SU-DHL-6 (cell line): Measurements from ENCODE around the gene KLHDC9.

Experiments used
- H2AFZ ChIP-seq: fragments of 200-600 bp; sonication (generic); 2 replicates; pipeline ENCODE4 v1.6.1; 2014; ENCODE audit warnings: low read depth, mild to moderate bottlenecking, moderate library complexity, mixed read lengths, antibody characterized with exemption, low read length; ENCODE audit not compliant: severe bottlenecking
- H3F3A ChIP-seq: fragments of 200-600 bp; shearing (Covaris generic); 2 replicates; pipeline ENCODE4 v1.6.0; 2016; ENCODE audit warnings: antibody characterized with exemption, mild to moderate bottlenecking; ENCODE audit not compliant: insufficient read depth
- H3K27ac ChIP-seq: fragments of 200-600 bp; sonication (generic); 2 replicates; pipeline ENCODE4 v1.5.1; 2016; ENCODE audit warnings: low read depth, mild to moderate bottlenecking, low read length, moderate library complexity, mixed read lengths
- H3K27me3 ChIP-seq: fragments of 200-600 bp; sonication (generic), shearing (Covaris generic); 2 replicates; pipeline ENCODE4 v1.6.0; 2014; ENCODE audit warnings: mild to moderate bottlenecking, low read length
- H3K36me3 ChIP-seq: fragments of 200-600 bp; sonication (generic); 2 replicates; pipeline ENCODE4 v1.6.1; 2014; ENCODE audit warnings: mild to moderate bottlenecking, low read length, mixed read lengths
- H3K4me2 ChIP-seq: fragments of 300-600, 200-600 bp; shearing (Covaris generic), sonication (generic); 2 replicates; pipeline ENCODE4 v1.6.0; 2014; ENCODE audit warnings: low read length, low read depth, mild to moderate bottlenecking; ENCODE audit not compliant: poor library complexity, severe bottlenecking
- H3K4me3 ChIP-seq: fragments of 200-600 bp; sonication (generic); 2 replicates; pipeline ENCODE4 v1.5.1; 2014; ENCODE audit warnings: antibody characterized with exemption, low read length, mild to moderate bottlenecking, mixed read lengths; ENCODE audit not compliant: insufficient read depth, poor library complexity, severe bottlenecking
- H3K79me2 ChIP-seq: fragments of 200-600 bp; sonication (generic); 2 replicates; pipeline ENCODE4 v1.6.1; 2014; ENCODE audit warnings: mild to moderate bottlenecking, low read length, moderate library complexity; ENCODE audit not compliant: insufficient read depth
- H3K9ac ChIP-seq: fragments of 200-600 bp; sonication (generic); 2 replicates; pipeline ENCODE4 v1.7.0; 2014; ENCODE audit warnings: mild to moderate bottlenecking, low read length
- H3K9me2 ChIP-seq: fragments of 200-600 bp; sonication (generic); replicated peaks from 2 replicates; pipeline ENCODE4 v1.6.1; 2014; ENCODE audit warnings: low read length; ENCODE audit not compliant: insufficient read depth
- H3K9me3 ChIP-seq: fragments of 200-600 bp; sonication (generic); 2 replicates; pipeline ENCODE4 v1.6.1; 2014; ENCODE audit warnings: low read length, mixed read lengths; ENCODE audit not compliant: insufficient read depth
- H4K20me1 ChIP-seq: fragments of 200-600 bp; sonication (generic); 2 replicates; pipeline ENCODE4 v1.6.1; 2014; ENCODE audit warnings: low read depth, mild to moderate bottlenecking, antibody characterized with exemption, low read length, moderate library complexity, mixed read lengths
- CTCF ChIP-seq: fragments of 200-600 bp; sonication (generic); IDR thresholded peaks from one replicate; pipeline ENCODE4 v1.5.1; 2017; ENCODE audit warnings: antibody characterized with exemption, mild to moderate bottlenecking, low read length, moderate library complexity; ENCODE audit not compliant: insufficient read depth, poor library complexity, severe bottlenecking
- EZH2phosphoT487 ChIP-seq: fragments of 200-600 bp; sonication (generic), shearing (Covaris generic); conservative IDR thresholded peaks from 2 replicates; pipeline ENCODE4 v1.6.1; 2018; ENCODE audit warnings: mild to moderate bottlenecking, antibody characterized with exemption, low read length, moderate library complexity, mixed read lengths

KLHDC9 gene

GRCh38 chr1:161072751-161073449 is 25.3 kb upstream of the KLHDC9 start:
- no peak overlapping the region for H2AFZ ChIP-seq
- H3K4me3 ChIP-seq = no peak overlapping the region
- no peaks in the 10 kb centered on the region for H3K9me3 ChIP-seq
- peaks cover 17% of the 10 kb centered on the region for H3K79me2 ChIP-seq
- peaks cover 11% of the 10 kb centered on the region; the same call in 1 of the 2 replicates for H3F3A ChIP-seq
- H3K4me2 ChIP-seq = no peak overlapping the region
- H3K36me3 ChIP-seq = no peaks in the 10 kb centered on the region
- no peaks in the 10 kb centered on the region for H3K27me3 ChIP-seq
- no peak overlapping the region for H3K27ac ChIP-seq
- no peaks in the 10 kb centered on the region for H3K9me2 ChIP-seq
- no peak overlapping the region for H3K9ac ChIP-seq
- TF ChIP-seq EZH2phosphoT487 = no peak
- no peak for TF ChIP-seq CTCF
- no peaks in the 10 kb centered on the region for H4K20me1 ChIP-seq

DNA sequence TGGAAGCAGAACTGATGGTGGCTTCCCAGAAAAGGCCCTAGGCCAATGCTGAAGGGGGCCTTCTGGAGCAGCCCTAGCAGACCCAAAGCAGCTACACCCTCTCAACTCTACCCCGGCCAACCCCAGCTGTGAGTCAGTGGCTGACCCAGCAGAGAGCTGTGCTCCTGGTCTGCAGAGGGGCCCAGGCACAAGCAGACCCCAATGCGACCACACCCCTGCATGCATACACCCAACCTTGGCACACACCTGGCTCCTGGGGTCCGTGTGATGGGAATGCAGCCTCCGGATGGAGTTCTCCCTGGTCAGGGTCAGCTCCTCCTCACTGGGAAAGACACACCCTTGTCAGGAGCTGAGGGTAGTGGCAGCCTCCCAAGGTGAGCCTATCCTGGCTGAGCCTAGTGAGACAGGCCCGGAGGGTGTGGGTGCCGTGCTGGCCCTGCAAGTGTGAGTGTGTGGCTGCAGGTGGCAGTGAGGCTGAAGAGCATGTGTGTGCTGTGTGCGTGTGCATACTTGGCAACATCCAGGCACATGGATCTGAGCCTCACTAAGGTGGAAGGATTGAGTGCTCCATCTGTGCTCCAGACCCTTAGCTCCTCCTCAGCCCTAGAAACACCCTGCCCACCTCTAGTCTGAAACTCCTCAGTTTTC is 24.6 kb upstream of the KLHDC9 start:
- Histone ChIP-seq H4K20me1 (no peaks in the 10 kb centered on the region), H3K4me3 (no peak overlapping the region), H3K36me3 (no peaks in the 10 kb centered on the region), H3K27me3 (no peaks in the 10 kb centered on the region), H3K9ac (no peak overlapping the region), H3K9me3 (no peaks in the 10 kb centered on the region), H3K4me2 (no peak overlapping the region), H3F3A (peaks cover 11% of the 10 kb centered on the region; the same call in 1 of the 2 replicates), H3K9me2 (no peaks in the 10 kb centered on the region), H2AFZ (no peak overlapping the region), H3K79me2 (peaks cover 10% of the 10 kb centered on the region), H3K27ac (no peak overlapping the region)
- TF ChIP-seq CTCF (no peak), EZH2phosphoT487 (no peak)

DNA sequence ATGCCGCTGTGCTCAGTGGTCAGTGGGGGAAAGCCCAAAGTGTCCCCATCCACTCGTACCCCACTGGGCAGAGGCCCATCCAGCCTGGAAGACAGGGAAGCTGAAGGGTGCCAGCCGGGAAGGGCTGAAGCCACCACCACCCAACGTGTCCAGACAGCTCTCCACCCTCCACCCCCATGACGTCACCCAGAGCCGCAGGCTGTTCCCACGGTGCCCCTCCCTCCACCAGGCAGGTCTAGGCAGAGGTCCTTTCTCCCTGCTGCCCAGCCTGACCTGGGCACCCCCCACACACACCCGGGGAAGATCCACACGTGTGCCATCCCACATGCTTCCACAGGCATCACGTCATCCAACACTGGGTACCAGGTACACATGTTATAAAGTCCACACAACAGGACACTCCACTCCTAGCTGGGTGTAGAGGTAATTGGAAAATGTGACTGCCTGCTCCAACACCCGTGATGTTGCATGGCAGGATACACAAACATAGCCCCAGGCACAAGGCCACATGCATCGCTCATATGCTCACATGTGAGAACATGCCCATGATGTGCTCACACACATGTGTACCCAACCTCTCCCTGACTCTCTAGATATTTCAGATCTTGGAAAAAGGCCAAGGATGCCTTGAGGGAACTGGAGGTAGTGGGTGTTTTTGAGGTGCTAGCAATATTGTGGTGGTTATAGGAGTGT is 23.3 kb upstream of the KLHDC9 start:
- no peak overlapping the region for H3K4me3 ChIP-seq
- no peak overlapping the region for H3K27ac ChIP-seq
- H3K4me2 ChIP-seq = no peak overlapping the region

More for the DNA sequence above, 23.3 kb upstream of the KLHDC9 start:
- no peak overlapping the region for H2AFZ ChIP-seq
- no peaks in the 10 kb centered on the region for H3K79me2 ChIP-seq
- H3K9me3 ChIP-seq = no peaks in the 10 kb centered on the region
- TF ChIP-seq EZH2phosphoT487 (no peak), CTCF (no peak)
- peaks cover 11% of the 10 kb centered on the region; the same call in 1 of the 2 replicates for H3F3A ChIP-seq
- no peaks in the 10 kb centered on the region for H3K27me3 ChIP-seq
- no peaks in the 10 kb centered on the region for H3K9me2 ChIP-seq
- H3K9ac ChIP-seq = no peak overlapping the region
- H3K36me3 ChIP-seq = no peaks in the 10 kb centered on the region
- H4K20me1 ChIP-seq = no peaks in the 10 kb centered on the region
